Measurements from ENCODE around the gene CPLX1. TPM values are rescaled to one million over a fixed set of nuclear protein-coding genes. Genes with fewer than 3 reads are reported as not detected.
"Not testable (repeated sequence)": the region's sequence is repeated elsewhere in the genome, so short reads cannot be mapped to it uniquely, and the experiment has no call there.

CPLX1 gene
- total RNA-seq, 1 donor from 2014 or later, result not detected

DNA sequence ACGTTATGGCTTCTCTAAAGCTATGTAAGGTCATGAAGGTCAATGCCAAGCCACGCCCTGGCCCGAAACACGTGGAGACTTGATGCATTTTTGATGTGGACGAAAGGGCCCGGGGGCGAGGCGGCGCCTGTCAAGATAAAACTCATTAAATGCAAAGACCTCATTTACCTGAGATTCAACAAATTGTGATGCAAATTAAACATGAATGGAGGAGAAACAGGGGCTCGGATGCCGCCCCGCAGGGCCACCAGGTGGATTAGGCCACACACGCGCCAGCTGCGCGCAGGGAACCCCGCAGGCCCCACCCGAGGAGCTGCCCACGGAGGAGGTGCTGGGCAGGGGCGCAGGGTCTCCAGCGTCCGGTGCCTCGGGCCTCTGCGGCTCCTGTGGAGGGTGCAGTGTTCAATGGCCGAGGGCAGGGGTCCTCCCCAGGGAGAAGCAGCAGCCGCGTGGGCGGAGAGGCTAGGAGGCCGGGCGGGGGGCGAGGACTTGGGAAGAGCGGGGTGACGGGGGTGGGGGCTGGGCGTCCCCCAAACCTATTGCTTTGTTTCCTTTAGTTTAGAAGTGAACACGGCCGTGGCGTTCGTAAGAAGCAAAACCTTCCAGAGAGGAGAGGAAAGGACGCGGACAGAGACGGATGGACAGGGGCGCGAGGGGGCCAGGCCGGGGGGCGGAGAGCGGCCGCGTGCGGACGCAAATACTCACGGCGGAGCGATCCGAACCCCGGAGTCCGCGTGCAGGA, 40.4 kb downstream of the CPLX1 start:
- TF ChIP-seq CTCF (IDR thresholded peaks at IDR 0.05), result no peak
- DNase-seq (ENCODE audit: low spot score), result peak; percentile 79
- H3K36me3 Mint-ChIP-seq (ENCODE audit: low read depth), result peaks cover under 1% of the 10 kb centered on the region
- no peak overlapping the region for H3K27ac Mint-ChIP-seq (ENCODE audit: unreplicated experiment)
- H3K27me3 Mint-ChIP-seq (ENCODE audit: low read depth), result peaks cover 2% of the 10 kb centered on the region
- H3K4me1 Mint-ChIP-seq (ENCODE audit: low read depth), result peaks cover 13% of the 10 kb centered on the region
- H3K9me3 Mint-ChIP-seq (ENCODE audit: low read depth), result no peaks in the 10 kb centered on the region
- H3K4me3 Mint-ChIP-seq (ENCODE audit: unreplicated experiment), result peak overlapping the region; percentile 12

DNA sequence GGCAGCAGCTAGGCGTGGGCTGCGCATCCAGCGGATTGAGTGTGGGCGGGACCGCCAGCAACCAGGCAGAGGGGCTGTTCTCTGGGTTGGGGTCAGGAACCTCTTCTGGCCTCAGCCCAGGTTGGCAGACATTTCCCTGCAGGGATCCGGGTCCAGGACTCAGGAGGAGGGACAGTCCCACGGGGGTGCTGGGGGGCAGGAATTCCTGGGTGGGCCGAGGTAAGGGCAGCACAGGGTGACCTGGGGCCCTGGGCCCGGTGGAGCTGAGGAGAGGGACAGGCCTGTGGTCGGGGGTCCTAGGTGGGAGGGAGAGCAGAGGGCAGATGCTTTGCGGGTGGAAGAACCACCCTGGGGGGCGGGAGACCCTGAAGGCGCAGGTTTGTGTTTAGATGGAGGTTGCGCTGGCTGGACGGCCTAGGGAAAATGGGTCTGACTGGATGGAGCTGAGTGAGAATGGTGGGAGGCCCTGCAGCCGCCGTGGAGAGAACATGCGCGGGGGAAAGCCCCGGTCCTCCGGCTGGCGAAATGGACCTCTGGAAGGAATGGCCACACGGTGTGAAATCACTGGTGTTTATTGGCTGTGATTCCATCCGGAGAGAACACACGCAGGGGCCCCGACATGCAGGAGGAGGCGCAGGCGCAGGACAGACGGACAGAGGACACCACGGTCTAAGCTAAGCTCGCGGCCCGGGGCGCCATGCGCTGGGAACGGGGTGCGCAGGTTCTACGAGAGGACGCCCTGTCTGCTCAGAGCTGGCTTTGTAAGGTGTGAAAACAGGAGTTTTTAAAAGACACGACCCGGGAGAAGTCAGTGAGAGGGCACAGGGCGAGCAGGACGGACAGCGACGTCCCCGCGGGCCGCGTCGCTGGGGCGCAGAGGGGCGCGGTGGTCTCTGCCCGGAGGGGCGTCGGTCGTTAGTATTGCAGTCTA, 41.3 kb downstream of the CPLX1 start:
- no peak for TF ChIP-seq CTCF (IDR thresholded peaks at IDR 0.05)
- Mint-ChIP-seq H3K36me3 (ENCODE audit: low read depth) (peaks cover 6% of the 10 kb centered on the region), H3K27ac (ENCODE audit: unreplicated experiment) (no peak overlapping the region), H3K27me3 (ENCODE audit: low read depth) (peaks cover 2% of the 10 kb centered on the region), H3K4me1 (ENCODE audit: low read depth) (peaks cover 21% of the 10 kb centered on the region), H3K9me3 (ENCODE audit: low read depth) (no peaks in the 10 kb centered on the region), H3K4me3 (ENCODE audit: unreplicated experiment) (no peak overlapping the region)
- peak; percentile 81 for DNase-seq (ENCODE audit: low spot score)

DNA sequence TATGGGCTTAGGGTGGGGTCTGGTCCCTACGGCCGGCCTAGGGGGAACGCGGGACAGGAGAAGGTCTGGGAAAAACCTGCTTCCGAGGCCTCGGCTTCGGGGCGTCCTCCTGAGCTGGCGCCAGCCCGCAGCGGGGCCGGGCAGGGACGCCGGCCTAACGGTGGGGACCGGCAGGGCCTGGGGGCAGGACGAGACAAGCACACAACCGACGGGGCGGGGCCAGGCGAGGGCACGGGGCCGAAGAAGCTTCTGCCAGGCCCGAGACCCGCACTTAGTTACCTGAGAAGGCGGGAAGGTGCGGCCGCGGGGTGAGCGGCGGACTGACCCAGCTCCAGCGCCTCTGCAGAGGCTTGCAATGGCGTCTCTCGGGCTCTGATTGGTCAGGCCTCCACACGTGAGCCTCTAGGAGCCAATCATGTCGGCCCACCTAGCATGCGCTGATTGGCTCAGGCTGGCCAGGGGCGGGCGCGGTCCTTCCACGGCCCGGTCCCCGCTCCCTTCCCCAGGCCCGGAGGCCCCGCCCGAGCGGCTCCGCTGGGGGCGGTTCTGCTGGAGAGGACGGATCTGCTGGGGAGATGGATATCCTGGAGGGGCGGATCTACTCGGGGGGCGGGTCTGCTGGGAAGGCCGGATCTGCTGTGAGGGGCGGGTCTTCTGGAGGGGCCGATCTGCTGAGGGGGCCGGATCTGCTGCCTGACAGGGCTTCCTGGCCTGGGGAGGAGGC, 44.3 kb downstream of the CPLX1 start:
- Mint-ChIP-seq H3K9me3 (ENCODE audit: low read depth) (no peaks in the 10 kb centered on the region), H3K4me1 (ENCODE audit: low read depth) (peaks cover 36% of the 10 kb centered on the region), H3K27ac (ENCODE audit: unreplicated experiment) (peak overlapping the region; percentile 97), H3K27me3 (ENCODE audit: low read depth) (no peaks in the 10 kb centered on the region), H3K36me3 (ENCODE audit: low read depth) (peaks cover 14% of the 10 kb centered on the region), H3K4me3 (ENCODE audit: unreplicated experiment) (peak overlapping the region; percentile 84)
- TF ChIP-seq CTCF (IDR thresholded peaks at IDR 0.05), result peak; percentile 10
- DNase-seq (ENCODE audit: low spot score), result peak; percentile 99

DNA sequence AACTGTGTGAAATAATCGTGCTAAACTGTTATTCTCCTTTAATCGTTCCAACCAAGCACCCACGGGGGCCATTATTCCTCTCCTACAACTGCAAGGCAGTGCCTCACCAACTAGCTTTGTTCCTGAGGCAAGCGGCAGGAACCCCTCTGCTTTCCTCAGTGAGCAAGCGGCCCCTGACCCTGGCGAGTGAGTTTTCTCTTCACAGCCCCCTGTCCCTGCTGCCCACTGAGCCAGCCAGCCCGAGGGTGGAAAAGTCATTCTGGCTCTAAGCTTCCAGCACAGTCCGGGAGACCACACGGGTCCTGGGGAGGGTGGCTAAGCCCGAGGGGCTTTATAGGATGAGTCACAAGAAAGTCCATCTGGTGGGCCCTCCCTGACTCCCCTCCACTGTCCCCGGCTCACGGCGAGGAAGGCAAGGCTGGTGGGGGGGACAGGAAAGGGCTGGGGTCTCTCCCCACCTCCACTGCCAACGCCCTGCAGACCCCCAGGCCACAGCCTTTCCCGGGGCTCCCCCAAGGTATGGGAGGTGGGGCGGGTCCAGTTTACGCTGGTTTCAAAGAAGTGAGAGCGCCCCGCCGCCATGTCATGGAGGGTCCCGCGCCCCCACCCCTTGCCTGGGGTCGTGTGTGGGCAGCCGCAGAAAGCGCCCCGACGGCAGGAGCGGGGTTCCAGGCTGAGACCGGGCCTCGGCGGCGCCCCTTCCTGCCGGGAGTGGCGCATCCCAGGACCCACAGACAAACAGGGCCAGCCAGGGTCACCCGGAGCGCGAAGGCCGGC, 45.0 kb downstream of the CPLX1 start:
- DNase-seq (ENCODE audit: low spot score), result peak; percentile 93
- TF ChIP-seq CTCF (IDR thresholded peaks at IDR 0.05), result peak; percentile 28
- no peaks in the 10 kb centered on the region for H3K9me3 Mint-ChIP-seq (ENCODE audit: low read depth)
- peak overlapping the region; percentile 97 for H3K27ac Mint-ChIP-seq (ENCODE audit: unreplicated experiment)
- H3K4me1 Mint-ChIP-seq (ENCODE audit: low read depth), result peaks cover 41% of the 10 kb centered on the region
- H3K27me3 Mint-ChIP-seq (ENCODE audit: low read depth), result no peaks in the 10 kb centered on the region
- H3K36me3 Mint-ChIP-seq (ENCODE audit: low read depth), result peaks cover 17% of the 10 kb centered on the region
- H3K4me3 Mint-ChIP-seq (ENCODE audit: unreplicated experiment), result peak overlapping the region; percentile 84

GRCh38 chr4:780255-780654, 45.7 kb downstream of the CPLX1 start:
- peak overlapping the region; percentile 84 for H3K4me3 Mint-ChIP-seq (ENCODE audit: unreplicated experiment)
- not testable (repeated sequence) for H3K9me3 Mint-ChIP-seq (ENCODE audit: low read depth); H3K27me3 Mint-ChIP-seq (ENCODE audit: low read depth)
- H3K36me3 Mint-ChIP-seq (ENCODE audit: low read depth), result peaks cover 19% of the 10 kb centered on the region
- peak overlapping the region; percentile 97 for H3K27ac Mint-ChIP-seq (ENCODE audit: unreplicated experiment)
- peak; percentile 29 for DNase-seq (ENCODE audit: low spot score)
- peaks cover 44% of the 10 kb centered on the region for H3K4me1 Mint-ChIP-seq (ENCODE audit: low read depth)

Data from chondrocyte (in vitro differentiated cells).